Ovary (tissue), 9 donors: ENCODE data around the gene NEURL2. TPM values are rescaled to one million over a fixed set of nuclear protein-coding genes. Genes with fewer than 3 reads are reported as not detected.

Experiments used
- DNase-seq, 5 donors: peaks; one replicate each; pipeline ENCODE4 v3.0.0-alpha.2; 2019 to 2020
- H3K27ac ChIP-seq, 2 donors: fragments of 200-600 bp; one replicate each; pipeline versions ENCODE4 v1.5.1 to v1.8.0; 2019 to 2022
- H3K27me3 ChIP-seq: fragments of 200-600 bp; one replicate; pipeline ENCODE4 v1.8.0; 2022
- H3K36me3 ChIP-seq: fragments of 200-600 bp; sonication (generic); one replicate; pipeline ENCODE4 v1.5.1; 2019
- H3K4me1 ChIP-seq: one replicate; pipeline ENCODE4 v1.8.1; 2013; ENCODE audit warnings: mild to moderate bottlenecking, moderate library complexity; ENCODE audit not compliant: insufficient read depth
- H3K4me3 ChIP-seq: fragments of 200-600 bp; sonication (generic); one replicate; pipeline ENCODE4 v1.5.1; 2017
- H3K9me3 ChIP-seq, 2 donors: fragments of 200-600 bp in 1 of 2; sonication (generic) in 1 of 2; one replicate each; pipeline versions ENCODE4 v1.5.1 to v1.8.1; 2013 to 2019; ENCODE audit warnings: mild to moderate bottlenecking in 1 of 2, moderate library complexity in 1 of 2
- EP300 ChIP-seq: sonication (generic); formaldehyde crosslinking; IDR thresholded peaks from one replicate; pipeline ENCODE4 v1.6.1; 2017; ENCODE audit warnings: antibody characterized with exemption
- POLR2A ChIP-seq: fragments of 450-650 bp; IDR thresholded peaks from one replicate; pipeline ENCODE4 v1.6.1; 2017; ENCODE audit warnings: antibody characterized with exemption, mild to moderate bottlenecking, moderate library complexity
- WGBS, 3 donors: extraction: QIAGEN DNeasy Blood & Tissue Kit in 1 of 3; methylation state at CpG; one replicate each; pipeline versions ENCODE4 v1.1.5 to v1.1.7; 2013 to 2017; 5-methylcytosine and 5-hydroxymethylcytosine counted together
- intact Hi-C, 4 donors: fragments of 100-400 bp; cut with DNase I; formaldehyde crosslinking; loops; one replicate each; pipeline versions ENCODE4 v1.11.0 to v1.15.1; 2022 to 2023
- polyA plus RNA-seq, 2 donors: library from polyadenylated mRNA; stranded (reverse); fragments of 200-250 nt in 1 of 2; fragments of 350-450 nt in 1 of 2; fragmentation: Illumina TruSeq in 1 of 2; extraction: RNeasy Lipid Tissue Mini Kit (QIAGEN cat#74804) in 1 of 2; gene quantifications; one replicate each; pipeline ENCODE4 v1.2.3, GENCODE V29; 2013 to 2014
- total RNA-seq, 7 donors: library from RNA; depleted of rRNA in 2 of 7; stranded (reverse); fragments of >200 nt in 2 of 7; fragmentation: NEBNext Ultra II Directional in 3 of 7; extraction: Animal tissue kit (Norgen Biotek cat#: 25700) in 3 of 7; gene quantifications; one replicate each; pipeline versions ENCODE4 v1.1.0 to v1.2.4, GENCODE V29; 2016 to 2023
- TF ChIP-seq, protein P1 (sequence below), 3 donors: fragments of 450-650 bp in 2 of 3; fragments of 200-600 bp in 1 of 3; IDR thresholded peaks; one replicate each; pipeline versions ENCODE4 v1.5.1 to v1.8.0; 2016 to 2022; ENCODE audit warnings: antibody characterized with exemption in 3 of 3, mild to moderate bottlenecking in 1 of 3
- donor health status: DM: no; HTN: no; CAD: no; lungs with moderate emphysema.
- donor health status: DM: no; HTN: no; CAD: no.
- donor health status: Bipolar disorder and iron deficiency.
- donor health status: DM: yes; HTN: yes; CAD: no.
- donor health status: DM: no; HTN: no; CAD: no.
- donor health status: DM: yes; HTN: yes; CAD: no.

The NEURL2 gene
- total and polyA plus RNA-seq, 9 donors = 1.5 to 28.7 (median 12.3) TPM

DNA sequence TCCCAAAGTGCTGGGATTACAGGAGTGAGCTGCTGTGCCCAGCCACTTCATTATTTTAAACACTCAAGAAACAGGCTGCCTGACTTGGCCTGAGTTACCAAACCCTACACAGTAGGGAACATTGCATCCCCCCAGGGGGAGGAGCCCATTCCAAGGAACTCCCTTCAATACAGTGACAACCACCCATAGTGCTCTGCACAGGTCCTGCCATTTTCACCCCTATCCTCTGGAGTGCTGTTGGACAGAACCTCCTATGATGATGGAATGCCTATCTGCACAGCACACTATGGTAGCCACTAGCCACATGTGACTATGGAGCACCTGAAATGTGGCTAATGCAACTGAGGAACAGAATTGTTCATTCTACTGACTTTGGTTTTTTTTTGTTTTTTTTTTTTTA, 45.6 kb downstream of the NEURL2 start:
- intact Hi-C loops = no loop called here

DNA sequence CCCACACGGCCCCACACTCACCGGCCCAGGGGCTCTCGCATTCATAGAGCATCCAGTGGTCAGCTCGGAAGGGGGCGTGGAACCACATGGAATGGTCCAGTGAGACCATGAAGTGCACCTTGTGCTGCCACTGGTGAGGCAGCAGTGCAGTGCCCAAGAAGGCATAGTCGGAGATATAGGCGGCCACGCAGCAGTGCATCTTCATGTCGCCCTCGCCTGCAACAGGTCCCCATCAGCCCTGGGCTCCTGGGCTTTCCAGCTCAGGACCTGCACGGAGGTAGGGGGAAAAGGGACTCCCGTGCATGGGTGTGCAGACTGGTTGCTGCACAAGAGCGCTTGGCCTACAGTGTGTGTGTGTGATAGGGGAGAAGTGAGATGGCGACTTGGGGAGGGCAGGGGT, 47.5 kb downstream of the NEURL2 start:
- H3K4me1 ChIP-seq = peaks cover 6% of the 10 kb centered on the region
- intact Hi-C loops = loop anchor here in 1 of 4 donors (5.0 kb wide), 1 partner anchor 44 kb away; the partner anchor contains the start of gene SPATA25
- no peaks in the 10 kb centered on the region for H3K9me3 ChIP-seq
- H3K27ac ChIP-seq = no peak overlapping the region
- no peaks in the 10 kb centered on the region for H3K36me3 ChIP-seq
- TF ChIP-seq POLR2A (no peak), EP300 (no peak)
- TF ChIP-seq, protein P1, sequence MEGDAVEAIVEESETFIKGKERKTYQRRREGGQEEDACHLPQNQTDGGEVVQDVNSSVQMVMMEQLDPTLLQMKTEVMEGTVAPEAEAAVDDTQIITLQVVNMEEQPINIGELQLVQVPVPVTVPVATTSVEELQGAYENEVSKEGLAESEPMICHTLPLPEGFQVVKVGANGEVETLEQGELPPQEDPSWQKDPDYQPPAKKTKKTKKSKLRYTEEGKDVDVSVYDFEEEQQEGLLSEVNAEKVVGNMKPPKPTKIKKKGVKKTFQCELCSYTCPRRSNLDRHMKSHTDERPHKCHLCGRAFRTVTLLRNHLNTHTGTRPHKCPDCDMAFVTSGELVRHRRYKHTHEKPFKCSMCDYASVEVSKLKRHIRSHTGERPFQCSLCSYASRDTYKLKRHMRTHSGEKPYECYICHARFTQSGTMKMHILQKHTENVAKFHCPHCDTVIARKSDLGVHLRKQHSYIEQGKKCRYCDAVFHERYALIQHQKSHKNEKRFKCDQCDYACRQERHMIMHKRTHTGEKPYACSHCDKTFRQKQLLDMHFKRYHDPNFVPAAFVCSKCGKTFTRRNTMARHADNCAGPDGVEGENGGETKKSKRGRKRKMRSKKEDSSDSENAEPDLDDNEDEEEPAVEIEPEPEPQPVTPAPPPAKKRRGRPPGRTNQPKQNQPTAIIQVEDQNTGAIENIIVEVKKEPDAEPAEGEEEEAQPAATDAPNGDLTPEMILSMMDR (IDR thresholded peaks at IDR 0.05) = no peak
- WGBS, 3 donors = 89 to 91% (median 90%) methylated on average over 14 of the region's 14 CpGs
- no peaks in the 10 kb centered on the region for H3K27me3 ChIP-seq
- H3K4me3 ChIP-seq = no peak overlapping the region
- no peak for DNase-seq

More for the DNA sequence above, 45.6 kb downstream of the NEURL2 start:
- Histone ChIP-seq H3K4me3 (no peak overlapping the region), H3K4me1 (peaks cover 6% of the 10 kb centered on the region), H3K36me3 (no peaks in the 10 kb centered on the region), H3K27ac (no peak overlapping the region), H3K27me3 (no peaks in the 10 kb centered on the region), H3K9me3 (no peaks in the 10 kb centered on the region)
- no peak for DNase-seq
- TF ChIP-seq POLR2A (no peak), EP300 (no peak)
- TF ChIP-seq, protein P1 (IDR thresholded peaks at IDR 0.05) = no peak

DNA sequence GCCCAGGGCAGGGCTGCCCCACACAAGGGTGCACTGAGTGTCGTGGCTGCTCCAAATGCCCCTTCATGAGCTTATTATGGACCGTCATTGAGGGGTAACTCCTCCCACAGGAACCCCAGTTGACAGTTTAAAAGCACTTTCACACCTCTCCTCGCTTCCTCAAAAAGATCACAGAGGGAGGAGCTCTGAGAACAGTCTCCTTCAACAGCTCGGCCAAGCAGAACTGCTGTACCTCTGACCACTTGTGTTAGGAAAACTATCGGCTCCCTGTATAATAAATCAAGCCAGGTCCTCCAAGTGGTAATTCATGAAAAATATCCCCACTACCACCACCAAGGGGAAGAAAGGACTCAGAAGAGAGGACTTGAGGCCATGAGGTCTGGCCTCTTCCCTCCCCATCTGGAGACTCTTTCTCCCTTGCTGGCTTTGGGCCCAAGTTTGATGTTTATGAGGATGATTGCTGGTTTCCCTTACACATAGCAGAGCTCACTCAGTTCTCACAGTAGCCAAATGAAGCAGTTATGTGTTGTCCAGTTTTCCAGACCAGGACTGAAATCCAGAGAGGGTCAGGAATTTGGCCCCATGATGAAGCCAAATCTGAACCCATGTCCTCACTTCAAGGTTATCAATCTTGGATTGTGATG, 48.7 kb downstream of the NEURL2 start:
- WGBS, 3 donors = 21 to 25% (median 22%) methylated on average over 5 of the region's 5 CpGs
- Histone ChIP-seq H3K9me3 (no peaks in the 10 kb centered on the region), H3K4me1 (peaks cover 6% of the 10 kb centered on the region), H3K27ac (peak overlapping the region in 1 of 2 donors; percentile 62), H3K36me3 (no peaks in the 10 kb centered on the region), H3K4me3 (no peak overlapping the region), H3K27me3 (no peaks in the 10 kb centered on the region)
- DNase-seq = peak in 2 of 5 donors; percentile 51 to 65
- intact Hi-C loops = loop anchor here in 1 of 4 donors (5.0 kb wide), 1 partner anchor 45 kb away; the partner anchor contains the start of gene SPATA25
- TF ChIP-seq EP300 = no peak
- TF ChIP-seq, protein P1 (IDR thresholded peaks at IDR 0.05) = peak in 1 of 3 donors; percentile 24

DNA sequence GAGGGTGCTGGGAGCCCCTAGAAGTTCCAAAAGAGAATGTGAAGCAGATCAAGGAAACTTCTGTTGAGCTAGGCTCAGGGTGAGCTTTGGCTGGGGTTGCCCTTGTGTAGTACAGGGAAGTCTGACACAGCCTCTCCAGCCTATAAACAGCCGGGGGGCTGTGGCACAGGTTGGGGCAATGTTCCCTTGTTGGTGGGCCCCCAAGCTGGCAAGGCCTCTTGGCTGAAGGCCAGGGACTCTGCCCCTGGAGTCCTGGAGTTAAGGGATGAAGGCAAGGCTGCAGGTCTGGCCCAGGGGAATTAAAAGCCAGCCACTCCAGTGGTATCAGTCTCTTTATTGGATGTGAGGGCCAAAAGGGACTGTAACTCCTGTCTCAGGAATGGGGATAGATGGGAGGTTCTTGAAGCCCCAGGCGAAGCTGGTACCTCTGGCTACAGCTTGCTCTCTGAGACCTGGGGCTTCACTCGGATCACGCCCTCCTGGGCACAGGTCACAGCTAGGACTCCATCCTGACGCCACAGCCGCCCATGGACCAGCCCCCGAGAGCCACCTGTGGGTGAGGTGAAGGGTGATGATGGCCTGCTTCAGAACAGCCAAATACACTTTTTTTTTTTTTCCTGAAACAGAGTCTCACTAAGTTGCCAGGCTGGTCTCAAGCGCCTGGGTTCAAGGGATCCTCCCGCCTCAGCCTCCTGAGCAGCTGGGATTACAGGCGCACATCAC, 49.4 kb downstream of the NEURL2 start:
- DNase-seq = peak in 1 of 5 donors; percentile 52
- H3K27me3 ChIP-seq = no peaks in the 10 kb centered on the region
- H3K9me3 ChIP-seq = no peaks in the 10 kb centered on the region
- H3K4me3 ChIP-seq = no peak overlapping the region
- peaks cover 9% of the 10 kb centered on the region for H3K4me1 ChIP-seq
- WGBS, 3 donors = 85 to 93% (median 88%) methylated on average over 10 of the region's 10 CpGs
- TF ChIP-seq EP300 = no peak
- TF ChIP-seq, protein P1 (IDR thresholded peaks at IDR 0.05) = no peak
- TF ChIP-seq POLR2A = no peak
- peak overlapping the region; percentile 28 to 62 for H3K27ac ChIP-seq
- H3K36me3 ChIP-seq = no peaks in the 10 kb centered on the region
- intact Hi-C loops = loop anchor here in 1 of 4 donors (5.0 kb wide), 1 partner anchor 46 kb away; the partner anchor contains the start of gene SPATA25
